Uterus (tissue), 4 donors: ENCODE measurements around the gene IL13. TPM values are rescaled to one million over a fixed set of nuclear protein-coding genes. Genes with fewer than 3 reads are reported as not detected.

ENCODE experiments used
- DNase-seq, 2 donors: peaks; one replicate each; pipeline ENCODE4 v3.0.0-alpha.2; 2019 to 2020
- H3K27ac ChIP-seq, 2 donors: fragments of 200-600 bp; sonication (generic); 1 replicate in 1 of 2; 2 replicates in 1 of 2; pipeline ENCODE4 v1.5.1; 2016 to 2018
- H3K27me3 ChIP-seq, 2 donors: fragments of 200-600 bp; sonication (generic); one replicate each; pipeline ENCODE4 v1.5.1; 2018 to 2019; ENCODE audit warnings: control low read depth in 1 of 2
- H3K36me3 ChIP-seq, 2 donors: fragments of 200-600 bp; sonication (generic); one replicate each; pipeline ENCODE4 v1.5.1; 2019; ENCODE audit warnings: control low read depth in 1 of 2
- H3K4me1 ChIP-seq, 2 donors: fragments of 200-600 bp; sonication (generic); one replicate each; pipeline ENCODE4 v1.5.1; 2018 to 2019; ENCODE audit warnings: control low read depth in 1 of 2
- H3K4me3 ChIP-seq, 2 donors: fragments of 200-600 bp; sonication (generic); 1 replicate in 1 of 2; 2 replicates in 1 of 2; pipeline ENCODE4 v1.5.1; 2018 to 2019; ENCODE audit warnings: mild to moderate bottlenecking in 1 of 2
- H3K9me3 ChIP-seq, 2 donors: fragments of 200-600 bp; sonication (generic); one replicate each; pipeline ENCODE4 v1.5.1; 2019; ENCODE audit warnings: control low read depth in 1 of 2
- POLR2A ChIP-seq, 2 donors: fragments of 450-650 bp; IDR thresholded peaks; one replicate each; pipeline ENCODE4 v1.6.1; 2016; ENCODE audit warnings: antibody characterized with exemption in 2 of 2, mild to moderate bottlenecking in 1 of 2, moderate library complexity in 1 of 2
- intact Hi-C: fragments of 100-400 bp; cut with DNase I; formaldehyde crosslinking; loops from one replicate; pipeline ENCODE4 v1.15.1; 2023; ENCODE audit warnings: low total_unique reads
- total RNA-seq, 4 donors: library from RNA; depleted of rRNA in 3 of 4; stranded (reverse); fragments of >200 nt in 3 of 4; gene quantifications; one replicate each; pipeline versions ENCODE4 v1.1.0 to v1.2.4, GENCODE V29; 2014 to 2023
- TF ChIP-seq, protein P1 (sequence below), 4 experiments: fragments of 200-600 bp in 2 of 4; fragments of 450-650 bp in 2 of 4; sonication (generic) in 2 of 4; IDR thresholded peaks; one replicate each; pipeline ENCODE4 v1.5.1; 2016 to 2019; ENCODE audit warnings: antibody characterized with exemption in 4 of 4, mild to moderate bottlenecking in 2 of 4, moderate library complexity in 1 of 4
- donor health status: DM: yes; HTN: yes; CAD: no.

Gene IL13
- total RNA-seq, 4 donors from 2014 or later: 0.73 TPM; not detected in 3

DNA sequence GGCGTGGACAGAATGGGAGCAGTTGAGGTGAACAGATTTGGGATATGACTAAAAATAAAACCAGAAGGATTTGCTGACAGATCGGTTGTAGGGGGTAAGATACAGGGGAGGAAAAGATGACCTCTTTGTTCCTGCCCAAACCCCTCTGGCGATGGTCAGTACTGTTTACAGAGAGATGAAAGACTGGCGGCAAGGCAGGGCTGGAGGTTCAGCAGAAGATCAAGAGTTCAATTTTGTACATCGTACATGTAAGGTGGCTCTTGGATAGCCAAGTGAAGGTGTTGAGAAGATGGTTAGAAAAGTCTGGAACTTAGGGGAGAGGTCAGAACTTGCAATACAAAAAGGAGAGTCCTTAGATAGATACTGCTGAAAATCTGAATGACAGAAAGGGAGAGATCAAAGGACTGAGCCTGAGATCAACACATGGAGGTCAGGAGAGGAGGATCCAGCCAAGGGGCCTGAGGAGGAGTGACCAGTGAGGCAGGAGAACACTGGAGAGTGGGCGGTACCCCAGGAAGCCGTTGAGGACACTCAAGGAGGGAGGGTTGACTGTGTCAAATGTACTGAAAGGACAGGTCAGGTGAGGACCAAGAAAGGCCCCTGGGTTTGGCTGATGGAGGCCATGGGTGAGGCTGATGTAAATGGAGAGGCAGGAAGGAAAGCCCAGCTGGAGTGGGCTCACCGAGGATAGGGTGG is 23.0 kb downstream of the IL13 start:
- intact Hi-C loops: no loop called here
- Histone ChIP-seq H3K27me3 (no peaks in the 10 kb centered on the region), H3K9me3 (no peaks in the 10 kb centered on the region), H3K4me1 (peaks cover 0 to 6% of the 10 kb centered on the region in 2 donors), H3K36me3 (no peaks in the 10 kb centered on the region), H3K4me3 (no peak overlapping the region), H3K27ac (no peak overlapping the region)
- no peak for DNase-seq
- TF ChIP-seq, protein P1, sequence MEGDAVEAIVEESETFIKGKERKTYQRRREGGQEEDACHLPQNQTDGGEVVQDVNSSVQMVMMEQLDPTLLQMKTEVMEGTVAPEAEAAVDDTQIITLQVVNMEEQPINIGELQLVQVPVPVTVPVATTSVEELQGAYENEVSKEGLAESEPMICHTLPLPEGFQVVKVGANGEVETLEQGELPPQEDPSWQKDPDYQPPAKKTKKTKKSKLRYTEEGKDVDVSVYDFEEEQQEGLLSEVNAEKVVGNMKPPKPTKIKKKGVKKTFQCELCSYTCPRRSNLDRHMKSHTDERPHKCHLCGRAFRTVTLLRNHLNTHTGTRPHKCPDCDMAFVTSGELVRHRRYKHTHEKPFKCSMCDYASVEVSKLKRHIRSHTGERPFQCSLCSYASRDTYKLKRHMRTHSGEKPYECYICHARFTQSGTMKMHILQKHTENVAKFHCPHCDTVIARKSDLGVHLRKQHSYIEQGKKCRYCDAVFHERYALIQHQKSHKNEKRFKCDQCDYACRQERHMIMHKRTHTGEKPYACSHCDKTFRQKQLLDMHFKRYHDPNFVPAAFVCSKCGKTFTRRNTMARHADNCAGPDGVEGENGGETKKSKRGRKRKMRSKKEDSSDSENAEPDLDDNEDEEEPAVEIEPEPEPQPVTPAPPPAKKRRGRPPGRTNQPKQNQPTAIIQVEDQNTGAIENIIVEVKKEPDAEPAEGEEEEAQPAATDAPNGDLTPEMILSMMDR (IDR thresholded peaks at IDR 0.05): no peak
- no peak for TF ChIP-seq POLR2A (IDR thresholded peaks at IDR 0.05)

GRCh38 chr5:132681476-132681831 is 23.5 kb downstream of the IL13 start:
- Histone ChIP-seq H3K27me3 (no peaks in the 10 kb centered on the region), H3K4me3 (no peak overlapping the region), H3K4me1 (peaks cover 0 to 6% of the 10 kb centered on the region in 2 donors), H3K27ac (no peak overlapping the region), H3K36me3 (no peaks in the 10 kb centered on the region), H3K9me3 (no peaks in the 10 kb centered on the region)
- intact Hi-C loops: no loop called here
- no peak for DNase-seq
- TF ChIP-seq POLR2A (IDR thresholded peaks at IDR 0.05): no peak
- TF ChIP-seq, protein P1 (IDR thresholded peaks at IDR 0.05): no peak

DNA sequence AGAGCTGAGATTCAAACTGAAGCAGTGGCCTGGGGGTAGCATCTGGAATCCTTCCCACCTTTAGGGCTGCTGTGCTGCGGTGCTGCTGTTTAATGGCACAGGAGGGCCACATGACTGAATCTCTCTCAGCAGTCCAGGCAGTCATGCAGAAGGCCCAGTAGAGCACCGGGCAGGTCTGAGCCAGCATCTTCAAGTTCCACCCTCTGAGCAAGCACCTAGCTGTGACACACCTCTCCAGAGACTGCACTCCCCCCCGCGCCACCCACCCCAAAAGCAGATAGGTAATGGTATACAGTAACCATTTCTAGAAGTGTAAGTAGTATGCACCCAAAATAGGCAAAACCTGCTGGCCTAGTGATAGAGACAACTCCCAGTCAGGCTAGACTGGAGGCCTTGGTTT is 24.0 kb downstream of the IL13 start:
- peaks cover 0 to 6% of the 10 kb centered on the region in 2 donors for H3K4me1 ChIP-seq
- no peaks in the 10 kb centered on the region for H3K36me3 ChIP-seq
- H3K9me3 ChIP-seq: no peaks in the 10 kb centered on the region
- TF ChIP-seq POLR2A (IDR thresholded peaks at IDR 0.05): no peak
- TF ChIP-seq, protein P1 (IDR thresholded peaks at IDR 0.05): no peak
- intact Hi-C loops: no loop called here
- no peaks in the 10 kb centered on the region for H3K27me3 ChIP-seq
- H3K27ac ChIP-seq: no peak overlapping the region
- no peak for DNase-seq
- no peak overlapping the region for H3K4me3 ChIP-seq

DNA sequence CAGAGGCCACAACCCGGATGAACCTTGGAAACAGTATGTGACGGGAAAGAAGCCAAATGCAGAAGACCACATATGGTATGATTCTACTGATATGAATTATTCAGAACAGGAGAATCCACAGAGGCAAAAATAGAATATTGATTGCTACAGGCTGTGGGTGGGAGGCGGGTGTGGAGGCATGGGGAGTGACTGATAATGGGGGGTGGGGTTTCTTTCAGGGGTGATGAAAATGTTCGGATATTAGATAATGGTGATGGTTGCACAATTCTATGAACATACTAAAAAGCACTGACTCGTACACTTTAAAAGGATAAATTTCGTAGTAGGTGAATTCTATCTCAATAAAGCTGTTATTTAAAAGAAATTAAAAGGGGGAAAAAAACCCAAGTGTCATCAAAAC is 26.5 kb downstream of the IL13 start:
- Histone ChIP-seq H3K27ac (no peak overlapping the region), H3K36me3 (no peaks in the 10 kb centered on the region), H3K27me3 (no peaks in the 10 kb centered on the region), H3K4me3 (no peak overlapping the region), H3K4me1 (no peaks in the 10 kb centered on the region), H3K9me3 (no peaks in the 10 kb centered on the region)
- no peak for DNase-seq
- intact Hi-C loops: no loop called here
- TF ChIP-seq POLR2A (IDR thresholded peaks at IDR 0.05): no peak
- TF ChIP-seq, protein P1 (IDR thresholded peaks at IDR 0.05): no peak

DNA sequence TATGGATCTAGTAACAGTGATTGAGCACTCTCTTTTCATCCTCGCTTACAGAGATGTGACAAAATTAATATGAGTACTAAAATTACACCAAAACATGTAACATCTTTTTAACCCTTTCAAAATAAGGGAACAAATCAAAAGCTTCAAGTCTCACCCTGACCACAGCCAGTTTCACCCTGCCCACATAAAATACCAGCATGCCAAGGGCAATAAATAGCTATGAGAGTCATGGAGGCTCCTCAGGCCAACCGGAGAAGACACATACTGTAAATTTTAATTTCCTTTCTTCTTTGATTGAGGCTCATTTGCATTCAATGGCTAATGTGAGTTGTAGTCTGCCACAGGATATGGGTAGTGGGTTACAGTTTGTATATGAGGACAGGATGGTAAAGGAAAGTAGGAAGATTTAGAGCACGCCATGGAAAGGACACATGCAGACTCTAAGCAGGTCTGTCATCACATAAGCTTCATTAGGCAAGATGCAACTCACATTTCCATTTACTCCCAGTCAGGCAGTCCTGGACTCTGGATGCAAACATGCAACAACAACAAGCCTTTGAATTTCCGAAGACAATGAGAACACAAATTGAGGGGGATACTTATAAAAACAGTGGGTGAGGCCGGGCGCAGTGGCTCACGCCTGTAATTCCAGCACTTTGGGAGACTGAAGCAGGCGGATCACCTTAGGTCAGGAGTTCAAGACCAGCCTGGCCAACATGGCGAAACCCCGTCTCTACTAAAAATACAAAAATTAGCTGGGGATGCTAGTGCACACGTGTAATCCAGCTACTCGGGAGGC is 27.1 kb downstream of the IL13 start:
- Histone ChIP-seq H3K4me1 (no peaks in the 10 kb centered on the region), H3K27me3 (no peaks in the 10 kb centered on the region), H3K36me3 (no peaks in the 10 kb centered on the region), H3K9me3 (no peaks in the 10 kb centered on the region), H3K4me3 (no peak overlapping the region), H3K27ac (no peak overlapping the region)
- DNase-seq: no peak
- no peak for TF ChIP-seq POLR2A (IDR thresholded peaks at IDR 0.05)
- intact Hi-C loops: no loop called here
